BJ (cell line): Measurements from ENCODE around the gene SCAF4. TPM values are rescaled to one million over a fixed set of nuclear protein-coding genes. Genes with fewer than 3 reads are reported as not detected.
"Not testable (repeated sequence)": the region's sequence is repeated elsewhere in the genome, so short reads cannot be mapped to it uniquely, and the experiment has no call there.

Source experiments
- CTCF ChIA-PET: fragments of 350-600 bp; formaldehyde crosslinking; extraction: SDS; loops from one replicate; lab custom pipeline; 2021; ENCODE audit warnings: antibody characterized with exemption, inconsistent platforms; lab: Yijun Ruan, JAX
- POLR2A ChIA-PET: fragments of 300-600 bp; sonication (Branson Sonifier 250); formaldehyde crosslinking; extraction: SDS; loops from one replicate; lab custom pipeline; 2021; ENCODE audit warnings: antibody characterized with exemption; lab: Charles Lee
- DNase-seq: peaks from one replicate; pipeline ENCODE4 v3.0.0-alpha.2; 2011; ENCODE audit warnings: low read depth
- H3K27me3 ChIP-seq: 2 replicates; pipeline ENCODE4 v1.6.0; 2011; ENCODE audit warnings: low read length; ENCODE audit not compliant: control insufficient read depth, insufficient read depth
- H3K36me3 ChIP-seq: 2 replicates; pipeline ENCODE4 v1.5.1; 2011; ENCODE audit warnings: low read length; ENCODE audit not compliant: control insufficient read depth, insufficient read depth
- H3K4me3 ChIP-seq: 2 replicates; pipeline ENCODE4 v1.5.1; 2011; ENCODE audit warnings: low read depth, mild to moderate bottlenecking, control low read depth, low read length
- polyA plus RNA-seq: library from polyadenylated mRNA; depleted of rRNA; stranded (reverse); fragments of >200 nt; gene quantifications from 2 replicates; pipeline ENCODE4 v1.2.3, GENCODE V29; 2011
- TF ChIP-seq, protein P1 (sequence below): IDR thresholded peaks from 2 replicates; pipeline ENCODE4 v1.5.1; 2011; ENCODE audit warnings: low read depth, mild to moderate bottlenecking, control low read depth, inconsistent platforms, low read length, moderate library complexity; ENCODE audit not compliant: insufficient read depth

The SCAF4 gene
- polyA plus RNA-seq, 1 experiment = 4.1 TPM

DNA sequence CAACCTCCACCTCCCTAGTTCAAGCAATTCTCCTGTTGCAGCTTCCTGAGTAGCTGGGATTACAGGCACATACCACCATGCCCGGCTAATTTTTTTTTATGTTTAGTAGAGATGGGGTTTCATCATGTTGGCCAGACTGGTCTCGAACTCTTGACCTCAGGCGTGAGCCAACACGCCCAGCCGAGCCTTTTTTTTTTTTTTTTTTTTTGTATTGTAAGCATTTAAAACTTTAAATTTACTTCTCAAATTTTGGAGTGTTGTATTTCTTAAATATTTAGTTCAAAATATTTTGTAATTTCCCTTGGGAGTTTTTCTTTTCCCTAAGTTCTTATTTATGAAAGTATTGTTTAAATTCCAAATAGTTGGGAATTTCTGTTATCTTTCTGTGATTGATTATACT, 9.2 kb upstream of the SCAF4 start:
- CTCF ChIA-PET = no interaction called here
- DNase-seq = no peak
- POLR2A ChIA-PET = no interaction called here
- no peaks in the 10 kb centered on the region for H3K27me3 ChIP-seq
- TF ChIP-seq, protein P1, sequence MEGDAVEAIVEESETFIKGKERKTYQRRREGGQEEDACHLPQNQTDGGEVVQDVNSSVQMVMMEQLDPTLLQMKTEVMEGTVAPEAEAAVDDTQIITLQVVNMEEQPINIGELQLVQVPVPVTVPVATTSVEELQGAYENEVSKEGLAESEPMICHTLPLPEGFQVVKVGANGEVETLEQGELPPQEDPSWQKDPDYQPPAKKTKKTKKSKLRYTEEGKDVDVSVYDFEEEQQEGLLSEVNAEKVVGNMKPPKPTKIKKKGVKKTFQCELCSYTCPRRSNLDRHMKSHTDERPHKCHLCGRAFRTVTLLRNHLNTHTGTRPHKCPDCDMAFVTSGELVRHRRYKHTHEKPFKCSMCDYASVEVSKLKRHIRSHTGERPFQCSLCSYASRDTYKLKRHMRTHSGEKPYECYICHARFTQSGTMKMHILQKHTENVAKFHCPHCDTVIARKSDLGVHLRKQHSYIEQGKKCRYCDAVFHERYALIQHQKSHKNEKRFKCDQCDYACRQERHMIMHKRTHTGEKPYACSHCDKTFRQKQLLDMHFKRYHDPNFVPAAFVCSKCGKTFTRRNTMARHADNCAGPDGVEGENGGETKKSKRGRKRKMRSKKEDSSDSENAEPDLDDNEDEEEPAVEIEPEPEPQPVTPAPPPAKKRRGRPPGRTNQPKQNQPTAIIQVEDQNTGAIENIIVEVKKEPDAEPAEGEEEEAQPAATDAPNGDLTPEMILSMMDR = no peak
- no peak overlapping the region for H3K4me3 ChIP-seq
- H3K36me3 ChIP-seq = no peaks in the 10 kb centered on the region

- not testable (repeated sequence) for H3K36me3 ChIP-seq, DNase-seq, H3K4me3 ChIP-seq, H3K27me3 ChIP-seq
- CTCF ChIA-PET = interaction anchor here (0.8 kb wide), 1 partner anchor 48 kb away, joined by 3 read pairs; no protein-coding TSS in a partner anchor
- POLR2A ChIA-PET = interaction anchor here (0.7 kb wide), 1 partner anchor 33 kb away, joined by 9 read pairs; no protein-coding TSS in a partner anchor
Measured at GRCh38 chr21:31737586-31738397, 5.9 kb upstream of the SCAF4 start.

DNA sequence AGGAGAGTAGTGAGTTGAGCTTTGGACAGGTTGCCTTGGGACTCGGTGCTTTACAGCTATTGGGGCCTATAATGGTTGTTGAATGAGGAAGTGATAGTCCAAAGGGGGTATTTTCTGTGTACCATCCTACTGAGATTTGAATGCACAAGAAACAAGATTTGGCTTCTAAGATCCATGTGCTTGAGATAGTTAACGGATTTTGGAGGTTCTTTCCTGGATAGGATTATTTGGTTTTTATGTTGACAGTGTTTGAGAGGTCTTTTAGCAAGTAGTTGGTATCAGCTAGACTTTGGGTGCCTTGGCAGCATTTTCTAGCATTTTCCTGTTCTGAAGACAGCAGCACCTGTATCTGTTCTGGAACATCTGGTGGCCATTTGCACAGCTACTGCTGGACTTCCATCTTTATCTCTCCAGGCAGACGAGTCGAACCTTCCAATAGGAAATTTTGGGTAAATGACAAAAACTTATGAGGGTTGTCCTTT, 3.6 kb upstream of the SCAF4 start:
- TF ChIP-seq, protein P1 = no peak
- POLR2A ChIA-PET = no interaction called here
- Histone ChIP-seq H3K36me3 (no peaks in the 10 kb centered on the region), H3K4me3 (no peak overlapping the region), H3K27me3 (no peaks in the 10 kb centered on the region)
- CTCF ChIA-PET = interaction anchor here (0.5 kb wide), 1 partner anchor 36 kb away, joined by 4 read pairs; no protein-coding TSS in a partner anchor
- no peak for DNase-seq

DNA sequence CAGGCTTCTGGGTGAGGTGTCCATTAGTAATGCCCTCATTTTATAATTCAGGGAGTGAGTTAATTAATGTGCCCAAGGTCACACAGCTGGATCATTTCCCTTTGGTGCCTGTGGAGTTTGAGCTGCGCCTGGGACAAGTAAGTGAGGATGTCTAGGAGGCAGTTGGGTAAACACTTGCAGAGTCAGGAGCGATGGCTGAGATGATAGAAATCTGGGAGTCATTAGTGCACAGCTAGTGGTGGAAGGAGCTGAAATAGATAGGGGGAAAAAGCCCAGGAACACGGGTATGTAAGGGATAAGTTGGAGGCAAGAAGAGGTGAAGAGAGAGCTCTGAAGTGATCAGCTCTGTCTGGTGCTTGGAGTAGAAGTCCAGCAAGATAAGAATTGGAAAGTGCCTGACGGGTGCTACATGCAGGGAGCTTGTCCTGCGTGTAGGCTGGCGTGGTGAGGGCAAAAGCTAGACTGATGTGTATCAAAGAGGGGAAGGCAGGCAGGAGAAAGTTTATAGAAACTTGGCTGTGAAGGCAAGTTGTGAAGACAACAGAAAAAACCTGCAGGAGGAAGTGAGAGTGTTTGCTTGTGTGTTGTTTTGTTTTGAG, 1.7 kb upstream of the SCAF4 start:
- Histone ChIP-seq H3K27me3 (no peaks in the 10 kb centered on the region), H3K4me3 (no peak overlapping the region), H3K36me3 (no peaks in the 10 kb centered on the region)
- POLR2A ChIA-PET = no interaction called here
- DNase-seq = no peak
- CTCF ChIA-PET = no interaction called here
- TF ChIP-seq, protein P1 = no peak

GRCh38 chr21:31732597-31733550, 956 bp upstream of the SCAF4 start:
- no peak for DNase-seq
- no peaks in the 10 kb centered on the region for H3K36me3 ChIP-seq
- no peaks in the 10 kb centered on the region for H3K27me3 ChIP-seq
- H3K4me3 ChIP-seq = peak overlapping the region; percentile 56
- TF ChIP-seq, protein P1 = no peak
- POLR2A ChIA-PET = interaction anchor here (0.6 kb wide), 1 partner anchor 27 kb away, joined by 3 read pairs; no protein-coding TSS in a partner anchor
- CTCF ChIA-PET = no interaction called here
